22Rv1 (cell line): Measurements from ENCODE around the gene P2RX2.

Source experiments
- CTCF ChIP-seq: fragments of 450-650 bp; IDR thresholded peaks from 2 replicates; pipeline ENCODE4 v1.5.1; 2017; ENCODE audit warnings: mild to moderate bottlenecking
- ZFX ChIP-seq: fragments of 450-650 bp; IDR thresholded peaks from 2 replicates; pipeline ENCODE4 v1.6.1; 2017; ENCODE audit warnings: antibody characterized with exemption, borderline replicate concordance

- TF ChIP-seq CTCF (no peak), ZFX (no peak)
These were observed 15.3 kb downstream of the P2RX2 start for GRCh38 chr12:132633901-132634300.
